NCI-H69 (cell line): ENCODE measurements around the gene NFIA.

Experiments
- DNase-seq: peaks from one replicate; lab custom pipeline; 2025; lab: John Stamatoyannopoulos, UW

The NFIA gene

GRCh38 chr1:61152469-61153105, 70.2 kb downstream of the NFIA start:
- DNase-seq, result peak; percentile 65

- DNase-seq, result no peak
These were observed 74.5 kb downstream of the NFIA start for GRCh38 chr1:61156576-61157467.

DNA sequence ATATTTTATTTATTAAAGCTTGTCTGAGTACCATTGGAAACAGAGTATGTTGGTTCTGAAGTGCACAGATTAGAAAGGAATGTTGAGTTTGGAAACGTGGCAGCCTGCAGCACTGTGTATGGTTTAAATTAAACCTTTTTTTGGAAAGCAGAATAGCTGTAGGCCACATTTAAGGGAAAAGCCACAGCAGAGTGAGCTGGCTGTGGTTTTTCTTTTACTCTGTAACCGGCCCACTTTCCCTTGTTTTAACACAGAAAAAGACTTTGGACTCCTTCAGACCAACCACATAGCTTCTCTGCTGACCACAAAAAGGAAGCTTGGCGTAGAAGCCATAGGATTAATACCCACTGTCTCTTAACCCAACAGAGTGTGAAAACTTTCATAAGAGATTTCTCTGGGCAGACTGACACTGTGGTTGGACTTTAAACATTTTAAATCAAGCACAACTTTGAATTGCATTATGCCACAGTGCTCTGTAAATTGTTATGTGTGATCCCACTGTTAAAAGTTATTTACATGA, 75.2 kb downstream of the NFIA start:
- no peak for DNase-seq

GRCh38 chr1:61158591-61158990, 76.2 kb downstream of the NFIA start:
- no peak for DNase-seq

DNA sequence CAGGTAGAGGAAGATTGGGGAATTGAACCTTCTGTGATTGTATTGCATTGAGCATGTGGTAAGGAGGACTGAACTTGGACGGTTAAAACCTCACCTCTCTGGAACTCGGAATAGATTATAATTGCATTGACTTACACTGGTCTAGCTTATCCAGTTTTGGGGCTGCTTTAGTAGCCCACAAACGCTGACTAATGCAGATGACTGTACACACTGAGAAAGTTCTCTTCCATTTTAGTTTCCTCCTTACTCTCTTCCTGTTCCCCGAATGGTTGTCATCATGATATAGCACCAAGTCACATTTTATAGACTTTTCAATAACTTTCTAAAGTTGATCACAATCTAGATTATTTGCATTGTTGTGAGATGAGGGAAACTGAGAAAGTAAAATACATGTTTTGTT, 78.2 kb downstream of the NFIA start:
- no peak for DNase-seq

DNA sequence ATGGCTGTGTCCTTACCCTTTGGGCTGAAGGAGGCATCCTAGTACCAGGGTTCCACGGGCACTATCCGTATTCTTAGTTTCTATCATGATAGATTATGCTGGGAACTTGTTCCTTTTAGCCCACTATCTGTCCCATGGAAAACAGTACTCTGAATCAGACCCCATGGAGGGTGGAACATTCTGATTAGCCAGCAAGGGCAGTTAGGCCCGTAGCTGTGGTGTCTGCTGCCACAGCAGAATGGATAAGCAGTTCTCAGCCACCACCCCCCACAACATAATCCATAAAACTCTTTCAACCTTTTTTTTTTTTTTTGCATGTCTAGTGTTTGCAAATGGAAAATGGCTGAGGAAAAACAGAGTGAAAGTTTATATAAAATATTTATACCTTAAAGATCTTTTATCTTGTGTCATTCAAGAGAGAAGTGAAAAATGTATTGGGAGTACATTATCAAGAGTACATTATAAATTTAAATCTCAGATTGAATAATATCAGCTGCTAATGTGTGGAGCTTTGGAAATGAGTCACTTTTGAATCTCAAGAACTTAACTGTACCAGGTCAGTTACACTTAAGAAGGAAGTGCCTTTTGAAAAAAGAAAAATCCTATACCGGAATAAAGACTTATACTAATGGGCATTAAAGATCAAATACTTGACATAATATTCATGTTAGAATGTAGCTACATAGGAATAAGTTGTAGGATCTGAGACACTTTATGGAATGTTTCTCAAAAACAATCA, 80.3 kb downstream of the NFIA start:
- DNase-seq, result no peak

- no peak for DNase-seq
These were observed 81.0 kb downstream of the NFIA start for GRCh38 chr1:61163355-61163754.

GRCh38 chr1:61165402-61165801, 83.0 kb downstream of the NFIA start:
- no peak for DNase-seq

DNA sequence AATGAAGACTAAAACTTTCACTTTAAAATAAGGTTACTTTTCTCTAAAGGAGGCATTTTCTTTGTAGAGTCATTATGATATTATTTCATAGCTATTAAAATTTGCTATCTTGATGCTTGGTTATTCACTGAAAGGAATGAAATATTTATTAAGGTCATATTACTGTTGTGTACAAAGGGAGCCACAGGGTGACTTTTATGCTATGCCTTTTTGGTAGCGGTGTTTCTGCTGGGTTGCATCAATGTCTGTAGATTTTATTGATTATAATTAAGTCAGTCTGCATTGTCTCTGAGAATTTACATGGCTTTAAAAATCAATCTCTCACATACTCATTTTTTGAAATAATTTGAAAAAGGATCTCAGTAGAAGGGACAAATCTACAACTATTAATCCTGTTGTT, 84.9 kb downstream of the NFIA start:
- DNase-seq, result no peak

- no peak for DNase-seq
These were observed 86.7 kb downstream of the NFIA start for GRCh38 chr1:61169045-61169444.

DNA sequence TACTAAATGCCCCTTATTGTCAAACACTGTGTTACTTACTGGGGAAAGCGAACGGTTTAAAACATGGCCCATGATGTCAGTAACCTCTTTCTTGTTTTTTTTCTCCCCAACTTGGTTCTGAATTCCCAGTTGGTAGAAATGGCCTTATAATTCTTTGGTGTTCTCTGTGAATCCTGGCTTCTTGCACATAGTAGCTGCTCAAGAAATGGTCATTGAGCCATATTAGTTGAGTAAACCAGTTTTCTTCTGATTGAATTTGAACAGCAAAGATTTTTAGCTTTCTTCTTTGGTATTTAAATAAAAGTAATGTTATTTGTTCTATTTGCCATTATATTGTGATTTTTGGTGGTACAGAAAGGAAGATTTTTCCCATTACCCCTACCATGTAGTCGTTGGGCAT, 87.3 kb downstream of the NFIA start:
- no peak for DNase-seq

GRCh38 chr1:61170328-61171238, 88.2 kb downstream of the NFIA start:
- no peak for DNase-seq

DNA sequence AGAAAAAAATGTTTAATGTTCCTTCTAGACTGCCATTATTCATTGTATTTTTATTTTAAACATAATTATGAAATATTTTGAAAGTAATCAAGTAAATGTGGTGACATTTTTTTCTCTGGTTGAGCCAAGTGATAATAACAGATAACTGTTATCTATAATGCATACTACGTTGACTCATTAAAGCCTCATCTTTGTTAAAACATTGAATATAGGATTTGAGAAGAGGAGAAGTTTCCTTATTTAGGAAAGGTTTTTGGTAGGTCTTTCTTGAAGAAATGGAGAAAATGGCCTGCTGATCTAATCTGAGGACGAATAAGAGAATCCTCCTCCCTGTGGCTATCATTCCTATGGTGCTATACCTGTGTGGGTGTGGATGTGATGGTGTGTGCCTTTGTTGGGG, 89.0 kb downstream of the NFIA start:
- no peak for DNase-seq

GRCh38 chr1:61171974-61172373, 89.6 kb downstream of the NFIA start:
- DNase-seq, result no peak

DNA sequence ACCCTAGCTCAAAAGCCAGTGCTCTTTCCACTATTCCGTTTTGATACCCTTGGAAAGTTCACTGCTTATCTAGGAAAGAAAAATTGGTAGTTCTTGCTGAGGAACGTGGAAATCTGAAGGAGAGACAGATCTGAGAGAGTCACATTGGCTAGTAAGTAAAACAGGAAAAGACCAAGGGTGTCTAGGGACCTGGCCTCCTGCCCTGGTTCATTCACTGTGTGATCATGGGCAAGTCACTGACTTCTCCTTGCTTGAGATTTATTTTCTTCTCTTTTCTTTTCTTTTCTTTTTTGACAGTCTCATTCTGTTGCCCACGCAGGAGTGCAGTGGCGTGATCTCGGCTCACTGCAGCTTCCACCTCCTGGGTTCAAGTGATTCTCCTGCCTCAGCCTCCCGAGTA, 90.8 kb downstream of the NFIA start:
- peak; percentile 40 for DNase-seq

GRCh38 chr1:61174060-61174795, 91.9 kb downstream of the NFIA start:
- DNase-seq, result peak; percentile 66

DNA sequence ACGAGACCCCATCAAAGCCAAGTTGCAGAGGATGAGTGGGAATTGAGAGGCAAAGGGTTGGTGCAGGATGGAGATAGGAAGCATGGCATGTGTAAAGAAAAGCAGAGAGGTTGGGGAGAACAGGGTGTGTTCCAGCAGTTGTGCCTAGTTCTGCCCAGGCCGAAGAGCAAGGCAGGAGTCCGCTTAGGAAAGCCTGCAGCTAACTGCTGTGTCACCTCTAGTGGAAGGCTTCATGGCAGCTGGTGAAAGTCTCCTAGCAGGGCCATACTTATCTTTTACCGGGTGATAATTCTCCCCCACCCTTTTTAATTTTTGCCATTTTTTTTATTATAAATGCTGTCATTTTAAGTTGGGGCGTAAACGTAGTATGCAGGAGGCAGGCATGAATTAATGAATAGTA, 93.6 kb downstream of the NFIA start:
- peak; percentile 52 for DNase-seq

- peak; percentile 88 for DNase-seq
These were observed 99.0 kb downstream of the NFIA start for GRCh38 chr1:61181067-61182038.

- DNase-seq, result peak; percentile 41
These were observed 99.7 kb downstream of the NFIA start for GRCh38 chr1:61182049-61182448.

- DNase-seq, result no peak
These were observed 100.1 kb downstream of the NFIA start for GRCh38 chr1:61182480-61182879.
